HFF-Myc (cell line): ENCODE results near the gene HIGD1A.

Source experiments
- DNase-seq: peaks from one replicate; pipeline ENCODE4 v3.0.0-alpha.2; 2011; ENCODE audit warnings: low read depth; ENCODE audit errors: extremely low read depth
- H3K4me3 ChIP-seq: replicated peaks from 2 replicates; pipeline ENCODE4 v1.5.1; 2011; ENCODE audit warnings: low read depth, mild to moderate bottlenecking, control low read depth, low read length
- CTCF ChIP-seq: IDR thresholded peaks from 2 replicates; pipeline ENCODE4 v1.5.1; 2012; ENCODE audit warnings: mild to moderate bottlenecking, low read depth, low read length, control low read depth; ENCODE audit errors: missing control alignments

Gene HIGD1A

DNA sequence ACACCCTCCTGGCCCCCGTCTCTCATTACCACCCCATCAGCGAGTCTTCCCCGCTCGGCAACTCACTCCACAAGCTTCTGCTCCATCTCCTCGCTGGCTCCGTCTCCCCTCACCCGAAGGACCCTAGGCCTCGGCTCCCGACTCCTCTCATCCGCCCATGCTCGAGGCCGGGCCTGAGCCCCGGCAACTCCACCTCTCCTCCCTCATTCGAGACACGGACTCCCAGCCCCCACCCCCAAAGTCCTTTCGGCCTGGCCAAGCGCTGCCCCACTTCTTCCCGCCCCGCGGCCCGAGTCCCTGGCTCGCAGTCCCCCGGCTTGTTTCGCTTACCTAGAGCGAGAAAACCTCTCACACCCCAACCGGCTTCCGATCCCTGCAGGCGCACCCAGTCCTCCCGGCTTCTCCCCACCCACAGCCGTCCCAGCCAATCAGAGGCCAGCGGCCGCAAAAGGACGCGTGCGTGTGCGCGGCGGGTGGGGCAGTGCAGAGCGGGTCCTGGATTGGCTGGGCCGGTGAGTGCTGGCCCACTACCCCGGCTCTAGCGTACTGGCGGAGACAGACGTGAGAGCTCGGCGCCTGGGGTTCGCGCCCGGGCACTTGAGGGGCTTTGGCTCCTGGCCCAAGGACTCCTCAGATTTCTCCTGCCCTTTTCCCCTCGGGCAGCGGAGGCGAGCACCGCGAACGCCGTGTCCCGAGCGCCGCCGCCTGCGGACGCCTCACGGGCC, at the start of gene HIGD1A:
Gene HIGD1A (minus strand): TSS at position 385 of the 725 bp plus-strand sequence. CDS start 10,237 bp downstream, outside the sequence.
- peak; percentile 72 for DNase-seq
- no peak for TF ChIP-seq CTCF
- peak within 1 kb of the TSS; percentile 65 for H3K4me3 ChIP-seq

DNA sequence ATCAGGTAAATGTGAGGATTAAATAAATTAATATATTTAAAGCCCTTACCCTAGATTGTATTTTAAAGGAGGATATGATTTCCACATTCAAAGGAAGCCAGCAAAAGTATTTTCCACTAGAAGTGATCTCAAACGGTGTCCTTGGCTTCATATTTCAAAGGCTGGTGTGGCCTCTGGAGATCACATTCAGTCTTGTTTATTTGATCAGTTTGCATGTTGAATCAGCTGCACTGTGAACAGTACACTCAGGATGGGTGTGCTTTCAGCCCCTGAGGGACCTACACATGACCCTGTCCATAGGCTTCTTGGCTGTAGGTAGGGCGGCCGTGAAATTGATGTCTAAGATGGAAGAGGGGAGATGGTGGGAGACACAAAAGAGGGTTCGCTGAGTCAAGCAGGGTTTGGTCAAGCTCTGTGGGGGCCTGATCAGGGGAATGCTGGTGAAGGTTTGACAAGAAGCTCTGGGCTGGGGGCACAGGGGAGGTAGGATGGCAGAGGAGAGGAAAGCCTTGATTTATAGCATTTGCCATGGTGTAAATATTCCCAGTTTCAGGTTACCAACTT, 49.5 kb upstream of the HIGD1A start:
- H3K4me3 ChIP-seq = no peak overlapping the region
- DNase-seq = no peak
- TF ChIP-seq CTCF = no peak

- no peak for DNase-seq
- no peak for TF ChIP-seq CTCF
- H3K4me3 ChIP-seq = no peak overlapping the region
These were observed 48.8 kb upstream of the HIGD1A start for GRCh38 chr3:42853056-42853455.

DNA sequence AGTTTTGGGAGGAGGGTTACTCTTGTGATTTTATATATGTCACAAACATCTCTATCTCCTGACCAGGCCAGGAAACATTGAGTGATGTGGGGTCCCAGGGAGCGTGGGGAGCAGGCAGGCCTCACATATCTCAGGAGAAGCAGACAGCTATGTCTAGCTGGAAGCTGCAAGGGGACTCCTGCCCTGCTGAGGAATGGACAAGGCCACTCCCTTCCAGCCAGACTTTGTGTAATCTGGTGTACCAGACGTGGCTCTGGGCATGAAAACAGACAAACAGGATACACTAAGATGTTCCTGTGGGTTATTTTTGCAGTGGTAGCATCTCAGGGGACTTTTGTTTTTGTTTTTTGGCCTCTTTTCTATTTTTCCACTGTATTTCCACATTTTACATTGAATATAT, 48.2 kb upstream of the HIGD1A start:
- DNase-seq = no peak
- H3K4me3 ChIP-seq = no peak overlapping the region
- no peak for TF ChIP-seq CTCF

GRCh38 chr3:42851228-42851834, 47.0 kb upstream of the HIGD1A start:
- no peak for DNase-seq
- TF ChIP-seq CTCF = no peak
- no peak overlapping the region for H3K4me3 ChIP-seq

- no peak for DNase-seq
- no peak overlapping the region for H3K4me3 ChIP-seq
- TF ChIP-seq CTCF = no peak
These were observed 46.0 kb upstream of the HIGD1A start for GRCh38 chr3:42850263-42850662.
